GM21576 (cell line): ENCODE data around the gene ZNF428.
"Not testable (repeated sequence)": the region's sequence is repeated elsewhere in the genome, so short reads cannot be mapped to it uniquely, and the experiment has no call there.

ENCODE experiments used
- ATAC-seq: cut with Tn5 transposase; IDR thresholded peaks from one replicate; pipeline ENCODE4 v1.9.1; 2021; ENCODE audit warnings: mild to moderate bottlenecking, moderate library complexity; ENCODE audit not compliant: unreplicated experiment

The ZNF428 gene

DNA sequence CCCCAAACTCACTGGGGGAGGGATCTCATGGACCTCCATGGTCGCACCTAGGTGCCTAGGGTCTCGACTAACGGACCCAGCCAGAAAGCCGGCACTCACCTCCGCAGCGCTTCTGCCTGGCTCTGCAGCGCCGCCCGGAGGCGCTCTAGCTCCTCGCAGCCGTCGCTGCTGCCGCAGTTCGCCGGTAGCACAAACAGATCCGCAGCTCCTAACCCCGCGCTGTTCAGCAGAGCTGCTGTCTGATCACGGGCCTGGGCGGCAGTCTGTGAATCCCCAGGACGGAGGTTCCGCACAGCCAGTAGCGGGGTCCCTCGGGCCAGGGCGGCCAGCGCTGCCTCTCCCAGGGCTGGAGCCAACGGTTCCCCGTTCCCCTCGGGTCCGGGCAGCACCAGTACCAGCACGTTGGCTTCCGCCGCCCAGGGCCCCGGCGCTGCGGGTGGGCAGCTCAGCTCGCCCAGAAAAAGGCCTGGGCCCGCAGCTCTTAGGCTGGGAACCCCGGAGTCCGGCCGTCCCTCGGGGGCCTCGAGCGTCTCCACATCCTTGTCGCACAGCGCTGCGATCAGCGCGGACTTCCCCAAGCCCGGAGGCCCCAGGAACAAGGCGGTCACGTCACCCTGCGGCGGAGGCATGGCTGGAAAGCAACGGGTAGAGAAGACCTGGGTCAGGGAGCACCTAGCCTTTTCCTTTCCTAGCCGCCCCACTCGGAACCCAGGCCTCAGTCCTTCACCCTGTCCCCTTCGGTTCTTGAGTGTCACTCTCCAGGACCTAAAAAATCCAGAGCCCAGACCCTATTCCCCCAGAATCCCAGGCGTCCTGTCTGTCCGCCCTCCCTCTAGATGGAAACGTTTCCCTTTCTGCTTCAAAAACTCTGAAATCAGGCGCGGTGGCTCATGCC is 24.5 kb downstream of the ZNF428 start:
- ATAC-seq: no peak

DNA sequence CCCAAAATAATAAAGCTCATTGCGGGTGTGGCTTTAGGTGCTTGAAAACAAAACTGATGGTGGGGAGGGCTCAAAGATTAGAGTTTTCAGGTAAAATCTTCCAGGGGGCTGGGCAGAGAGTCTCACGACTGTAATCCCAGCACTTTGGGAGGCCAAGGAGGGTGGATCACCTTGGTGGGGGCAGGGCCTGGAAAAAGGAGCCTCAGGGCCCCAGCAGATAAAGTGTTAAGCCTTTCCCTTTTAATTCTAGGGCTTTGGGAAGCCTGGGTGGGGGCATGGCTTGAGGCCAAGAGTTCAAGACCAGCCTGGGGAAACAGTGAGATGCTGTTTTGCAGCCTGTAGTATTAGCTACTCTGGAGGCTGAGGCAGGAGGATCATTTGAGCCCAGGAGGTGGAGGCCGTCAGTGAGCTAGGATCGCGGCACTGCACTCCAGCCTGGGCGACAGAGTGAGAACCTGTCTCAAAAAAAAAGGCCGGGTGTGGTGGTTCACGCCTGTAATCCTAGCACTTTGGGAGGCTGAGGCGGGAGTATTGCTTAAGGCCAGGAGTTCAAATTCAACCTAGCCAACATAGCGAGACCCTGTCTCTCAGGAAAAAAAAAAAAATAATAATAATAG is 25.2 kb downstream of the ZNF428 start:
- no peak for ATAC-seq

GRCh38 chr19:43592800-43593350 is 26.6 kb downstream of the ZNF428 start:
- ATAC-seq: no peak

DNA sequence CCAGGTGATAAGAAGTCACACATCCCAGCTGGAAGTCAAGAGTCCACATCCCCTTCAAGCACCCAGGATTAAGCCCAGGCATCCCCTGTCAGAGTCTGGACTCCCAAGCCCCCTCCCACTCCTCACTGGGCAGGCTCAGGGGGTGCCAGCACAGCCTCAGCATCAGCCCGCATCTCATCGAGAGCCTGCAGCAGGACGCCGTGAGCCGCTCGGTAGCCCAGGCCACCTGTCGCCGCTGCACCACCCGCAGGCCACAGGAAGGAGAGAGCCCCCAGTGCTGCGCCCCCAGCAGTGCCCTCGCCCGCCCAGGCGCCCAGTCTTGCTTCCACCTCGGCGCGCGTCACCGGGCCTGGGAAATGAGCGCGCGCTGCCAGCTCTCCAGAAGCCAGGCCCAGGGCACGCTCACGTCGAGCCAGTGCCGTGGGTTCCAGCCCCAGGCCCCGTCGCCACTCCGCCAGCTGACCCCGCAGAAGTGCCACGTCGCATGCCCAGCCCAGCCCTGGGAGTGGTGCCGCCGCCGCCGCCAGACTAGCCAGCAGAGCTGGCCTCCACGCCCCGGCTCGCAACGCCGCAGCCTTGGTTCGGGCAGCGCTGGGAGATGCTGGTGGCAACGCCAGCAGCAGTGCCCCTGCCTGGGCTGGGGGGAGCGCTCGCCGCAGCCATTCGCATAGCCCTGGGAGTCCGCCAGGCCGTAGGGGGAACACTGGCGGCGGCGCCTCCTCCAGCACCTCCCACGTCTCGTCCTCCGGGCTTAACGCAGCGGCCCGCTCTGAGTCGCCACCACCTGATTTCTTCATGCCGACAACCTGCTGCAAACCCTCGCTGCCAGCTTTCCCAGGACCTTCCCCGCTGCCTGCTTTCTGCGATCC is 27.3 kb downstream of the ZNF428 start:
- no peak for ATAC-seq

DNA sequence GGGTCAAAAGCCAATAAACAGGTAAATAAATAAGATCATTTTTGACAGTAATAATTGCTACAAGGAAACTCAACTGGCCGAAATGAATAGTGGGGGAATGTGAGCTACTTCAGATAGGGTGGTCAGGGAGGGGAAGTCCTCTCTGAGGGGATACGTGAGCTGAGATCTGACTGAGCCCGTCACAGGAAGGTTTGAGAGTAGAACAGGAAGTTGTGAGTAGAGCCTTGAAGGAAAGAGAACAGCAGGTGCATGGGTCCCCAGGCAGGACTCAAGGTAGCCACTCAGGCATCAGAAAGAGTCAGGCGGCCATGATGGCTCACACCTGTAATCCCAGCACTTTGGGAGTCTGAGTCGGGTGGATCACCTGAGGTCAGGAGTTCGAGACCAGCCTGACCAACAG is 29.8 kb downstream of the ZNF428 start:
- ATAC-seq: no peak

DNA sequence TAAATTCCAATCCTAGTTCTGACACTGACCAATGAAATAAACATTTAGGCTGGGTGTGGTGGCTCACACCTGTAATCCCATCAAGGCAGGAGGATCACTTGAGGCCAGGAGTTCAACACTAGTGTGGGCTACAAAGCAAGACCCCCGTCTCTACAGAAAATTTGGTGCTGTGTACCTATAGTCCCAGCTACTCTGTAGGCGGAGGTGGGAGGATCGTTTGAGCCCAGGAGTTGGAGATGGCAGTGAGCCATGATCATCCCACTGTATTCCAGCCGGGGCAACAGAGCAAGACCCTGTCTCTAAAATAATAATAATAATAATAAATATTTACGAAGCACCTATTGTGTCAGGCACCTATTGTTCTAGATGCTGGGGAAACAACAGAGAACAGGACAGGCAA is 30.2 kb downstream of the ZNF428 start:
- ATAC-seq: no peak

- ATAC-seq: not testable (repeated sequence)
These were observed 32.4 kb downstream of the ZNF428 start for GRCh38 chr19:43587029-43587428.

- no peak for ATAC-seq
These were observed 33.1 kb downstream of the ZNF428 start for GRCh38 chr19:43586346-43586745.

DNA sequence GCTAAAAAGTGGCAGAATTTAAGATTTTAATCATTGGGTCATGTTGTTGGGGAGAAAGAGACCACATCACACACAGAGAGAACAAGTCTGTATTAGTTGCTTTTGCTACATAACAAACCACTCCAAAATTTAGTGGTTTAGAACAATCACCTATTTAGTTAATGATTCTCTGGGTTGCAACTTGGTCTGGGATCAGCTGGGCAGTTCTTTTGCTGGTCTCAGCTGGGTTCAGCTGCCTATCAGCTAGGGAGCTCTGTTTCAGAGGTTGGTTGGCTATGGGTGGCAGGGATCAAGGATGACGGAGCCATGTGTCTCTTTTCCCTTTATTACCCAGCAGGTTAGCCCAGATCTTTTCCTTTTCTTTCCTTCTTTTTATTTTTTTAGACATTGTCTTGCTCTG is 34.9 kb downstream of the ZNF428 start:
- ATAC-seq: no peak

DNA sequence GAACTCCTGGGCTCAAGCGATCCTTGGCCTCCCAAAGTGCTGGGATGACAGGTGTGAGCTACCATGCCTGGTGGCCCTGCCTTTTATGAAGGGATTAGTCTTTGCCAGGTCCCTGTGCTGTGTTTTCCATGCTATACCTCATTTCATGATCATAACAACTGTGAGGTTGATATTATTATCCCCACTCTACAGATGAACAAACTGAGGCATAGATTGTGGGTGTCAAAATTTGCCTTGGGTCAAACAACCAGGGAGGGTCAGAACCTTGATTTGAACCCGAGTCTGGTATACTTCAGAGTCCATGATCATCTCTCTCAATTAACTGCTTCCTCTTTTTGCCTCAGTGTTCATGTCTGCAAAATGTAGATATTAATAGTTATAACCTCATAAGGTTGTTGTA is 36.9 kb downstream of the ZNF428 start:
- no peak for ATAC-seq

DNA sequence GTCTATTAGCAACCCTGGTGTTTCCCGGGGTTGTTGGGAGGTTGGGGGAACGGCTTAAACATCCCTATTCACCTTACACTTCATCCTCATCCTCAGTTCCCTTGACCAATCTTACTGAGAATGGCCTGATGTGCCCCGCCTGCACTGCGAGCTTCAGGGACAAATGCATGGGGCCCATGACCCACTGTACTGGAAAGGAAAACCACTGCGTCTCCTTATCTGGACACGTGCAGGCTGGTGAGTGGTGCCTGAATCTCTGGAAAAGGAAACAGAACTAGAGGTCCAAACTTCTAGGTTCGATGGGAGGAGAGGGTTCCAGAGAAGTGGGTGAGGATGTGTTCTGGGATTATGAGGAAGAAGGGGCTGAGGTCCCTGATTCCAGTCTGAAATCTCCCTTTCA is 38.0 kb downstream of the ZNF428 start:
- ATAC-seq: no peak

- ATAC-seq: no peak
These were observed 40.6 kb downstream of the ZNF428 start for GRCh38 chr19:43578787-43579186.

DNA sequence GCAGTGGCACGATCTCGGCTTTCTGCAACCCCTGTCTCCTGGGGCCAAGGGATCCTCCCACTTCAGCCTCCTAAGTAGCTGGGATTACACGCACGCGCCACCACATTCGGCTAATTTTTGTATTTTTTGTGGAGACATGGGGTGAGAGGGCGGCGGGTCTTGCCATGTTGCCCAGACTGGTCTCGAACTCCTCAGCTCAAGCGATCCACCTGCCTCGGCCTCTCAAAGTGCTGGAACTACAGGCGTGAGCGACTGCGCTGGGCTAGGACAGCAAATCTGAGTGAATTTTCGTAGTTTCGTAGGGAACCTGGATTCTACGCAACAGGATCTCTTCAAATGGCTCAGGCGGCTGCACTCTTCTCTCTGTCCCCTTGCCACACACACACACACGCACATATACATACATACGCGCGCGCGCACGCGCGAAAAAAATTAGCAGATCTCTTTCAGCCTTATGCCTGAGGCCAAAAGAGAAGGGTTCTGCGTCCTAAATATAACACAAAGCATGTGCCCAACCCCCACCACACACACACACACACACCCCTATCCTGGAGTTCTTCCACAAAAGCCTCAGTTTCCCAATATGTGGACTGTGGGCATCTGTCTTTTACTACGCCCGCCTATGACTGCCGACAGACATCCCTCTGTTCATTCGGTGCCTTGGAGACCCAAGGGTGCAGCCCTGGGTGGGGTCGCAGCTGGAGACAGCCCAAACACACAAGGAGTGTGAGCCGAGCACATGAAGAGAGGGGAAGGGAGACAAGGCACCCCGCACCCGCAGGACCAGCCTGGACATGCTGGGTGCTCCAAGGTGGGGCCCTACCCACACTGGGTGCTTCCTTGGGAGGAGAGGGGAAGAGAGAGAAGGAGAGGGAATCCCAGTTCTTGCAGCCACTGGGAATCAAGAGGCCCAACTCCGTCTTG is 43.2 kb downstream of the ZNF428 start:
- ATAC-seq: no peak

GRCh38 chr19:43575156-43575950 is 44.1 kb downstream of the ZNF428 start, which contains the start of the genes PINLYP and XRCC1:
Gene PINLYP, plus strand, starts transcription at chr19:43575801. Its CDS starts 1,391 bp downstream, at chr19:43577192.
Gene XRCC1, minus strand, starts transcription at chr19:43575527. Its CDS starts 69 bp downstream, at chr19:43575458.
- peak; percentile 94 for ATAC-seq

GRCh38 chr19:43574424-43575155 is 44.8 kb downstream of the ZNF428 start:
- no peak for ATAC-seq

DNA sequence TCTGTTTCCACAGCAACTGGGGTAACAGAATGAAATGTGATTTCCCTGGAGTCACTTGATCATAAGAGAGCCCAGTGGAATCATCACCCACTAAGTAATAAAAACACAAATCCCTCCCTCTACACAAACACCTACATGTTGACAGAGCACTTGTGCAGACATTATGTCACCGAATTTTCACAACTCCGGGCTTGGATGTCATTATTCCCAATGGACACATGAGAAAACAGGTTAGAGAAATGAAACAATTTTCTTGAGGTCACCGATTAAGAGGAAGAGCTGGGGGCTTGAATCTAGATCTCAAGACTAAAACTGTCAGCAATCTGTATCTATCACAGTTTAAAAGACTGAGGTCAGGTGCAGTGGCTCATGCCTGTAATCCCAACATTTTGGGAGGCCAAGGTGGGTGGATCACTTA is 47.2 kb downstream of the ZNF428 start:
- no peak for ATAC-seq

- no peak for ATAC-seq
These were observed 49.1 kb downstream of the ZNF428 start for GRCh38 chr19:43570174-43570791.

DNA sequence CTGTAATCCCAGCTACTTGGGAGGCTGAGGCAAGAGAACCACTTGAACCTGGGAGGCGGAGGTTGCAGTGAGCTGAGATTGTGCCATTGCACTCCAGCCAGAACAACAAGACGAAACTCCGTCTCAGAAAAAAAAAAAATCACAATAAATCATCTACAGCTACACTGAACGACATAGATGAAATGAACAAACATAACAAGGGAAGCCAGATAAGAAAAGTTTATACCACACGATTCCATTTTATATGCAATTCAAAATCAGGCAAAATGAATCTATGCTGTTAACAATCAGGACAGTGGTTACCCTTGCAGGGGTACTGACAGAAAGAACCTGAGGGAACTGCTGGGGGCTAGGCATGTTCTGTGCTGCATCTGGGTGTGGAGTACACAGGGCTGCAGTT is 49.8 kb downstream of the ZNF428 start:
- ATAC-seq: no peak
